ENCODE data around the gene MESP1.

DNA sequence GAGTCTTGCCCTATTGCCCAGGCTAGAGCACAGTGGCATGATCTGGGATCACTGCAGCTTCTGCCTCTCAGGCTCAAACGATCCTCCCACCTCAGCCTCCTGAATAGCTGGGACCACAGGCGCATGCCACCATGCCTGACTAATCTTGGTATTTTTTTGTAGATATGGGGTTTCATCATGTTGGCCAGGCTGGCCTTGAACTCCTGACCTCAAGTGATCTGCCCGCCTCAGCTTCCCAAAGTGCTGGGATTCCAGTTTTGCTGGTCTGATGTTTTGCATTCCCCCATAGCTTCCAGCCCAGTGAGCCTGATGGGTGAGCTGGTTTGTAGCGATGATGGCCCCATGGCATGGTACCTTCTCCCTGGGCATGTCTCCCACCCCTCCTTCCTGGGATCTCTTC lies 4.7 kb upstream of the MESP1 start:
- TF ChIP-seq YY1 (IDR thresholded peaks at IDR 0.05; ENCODE audit: insufficient read depth, insufficient read length) (no peak), ZNF274 (IDR thresholded peaks at IDR 0.05; ENCODE audit: low read depth, low read length) (no peak)

Data from NT2/D1 (cell line).